ENCODE results near the gene DNAH6. TPM values are rescaled to one million over a fixed set of nuclear protein-coding genes. Genes with fewer than 3 reads are reported as not detected.

Gene DNAH6
- total RNA-seq, 1 donor from 2014 or later: 2.0 TPM

- ATAC-seq (no peak), DNase-seq (ENCODE audit: low spot score) (no peak)
- intact Hi-C loops (cut with DNase I): no loop called here
Measured at GRCh38 chr2:84713441-84713840, 197.1 kb downstream of the DNAH6 start.

GRCh38 chr2:84716564-84716963 is 200.3 kb downstream of the DNAH6 start:
- no peak for DNase-seq (ENCODE audit: low spot score)
- no peak for ATAC-seq
- intact Hi-C loops (cut with DNase I): no loop called here

GRCh38 chr2:84717302-84717701 is 201.0 kb downstream of the DNAH6 start:
- intact Hi-C loops (cut with DNase I): no loop called here
- ATAC-seq: no peak
- DNase-seq (ENCODE audit: low spot score): no peak

- intact Hi-C loops (cut with DNase I): no loop called here
- no peak for DNase-seq (ENCODE audit: low spot score)
- ATAC-seq: no peak
Measured at GRCh38 chr2:84719434-84719833, 203.1 kb downstream of the DNAH6 start.

GRCh38 chr2:84723831-84724230 is 207.5 kb downstream of the DNAH6 start:
- ATAC-seq (no peak), DNase-seq (ENCODE audit: low spot score) (no peak)
- intact Hi-C loops (cut with DNase I): no loop called here

GRCh38 chr2:84725717-84726116 is 209.4 kb downstream of the DNAH6 start:
- ATAC-seq (no peak), DNase-seq (ENCODE audit: low spot score) (no peak)
- intact Hi-C loops (cut with DNase I): no loop called here

- ATAC-seq: no peak
- DNase-seq (ENCODE audit: low spot score): no peak
- intact Hi-C loops (cut with DNase I): no loop called here
Measured at GRCh38 chr2:84727315-84727714, 211.0 kb downstream of the DNAH6 start.

GRCh38 chr2:84729224-84729623 is 212.9 kb downstream of the DNAH6 start:
- DNase-seq (ENCODE audit: low spot score): no peak

GRCh38 chr2:84731185-84731584 is 214.9 kb downstream of the DNAH6 start:
- ATAC-seq (no peak), DNase-seq (ENCODE audit: low spot score) (no peak)
- intact Hi-C loops (cut with DNase I): no loop called here

More at GRCh38 chr2:84729224-84729623, 212.9 kb downstream of the DNAH6 start:
- ATAC-seq: no peak
- intact Hi-C loops (cut with DNase I): no loop called here

- ATAC-seq (no peak), DNase-seq (ENCODE audit: low spot score) (no peak)
- intact Hi-C loops (cut with DNase I): no loop called here
Measured at GRCh38 chr2:84732897-84733778, 216.8 kb downstream of the DNAH6 start.

GRCh38 chr2:84735389-84735788 is 219.1 kb downstream of the DNAH6 start:
- intact Hi-C loops (cut with DNase I): no loop called here
- ATAC-seq (no peak), DNase-seq (ENCODE audit: low spot score) (no peak)

- DNase-seq (ENCODE audit: low spot score) (no peak), ATAC-seq (peak; percentile 56)
- intact Hi-C loops (cut with DNase I): no loop called here
Measured at GRCh38 chr2:84741182-84741822, 225.0 kb downstream of the DNAH6 start.

GRCh38 chr2:84748341-84748740 is 232.0 kb downstream of the DNAH6 start:
- intact Hi-C loops (cut with DNase I): no loop called here

GRCh38 chr2:84749442-84749841 is 233.1 kb downstream of the DNAH6 start:
- no peak for DNase-seq (ENCODE audit: low spot score)
- no peak for ATAC-seq
- intact Hi-C loops (cut with DNase I): no loop called here

More at GRCh38 chr2:84748341-84748740, 232.0 kb downstream of the DNAH6 start:
- DNase-seq (ENCODE audit: low spot score) (no peak), ATAC-seq (no peak)

GRCh38 chr2:84755096-84755495 is 238.8 kb downstream of the DNAH6 start:
- ATAC-seq (no peak), DNase-seq (ENCODE audit: low spot score) (no peak)
- intact Hi-C loops (cut with DNase I): no loop called here

GRCh38 chr2:84757648-84758047 is 241.3 kb downstream of the DNAH6 start:
- intact Hi-C loops (cut with DNase I): no loop called here
- DNase-seq (ENCODE audit: low spot score) (no peak), ATAC-seq (no peak)

GRCh38 chr2:84766791-84767190 is 250.5 kb downstream of the DNAH6 start:
- DNase-seq (ENCODE audit: low spot score) (no peak), ATAC-seq (no peak)
- intact Hi-C loops (cut with DNase I): no loop called here

GRCh38 chr2:84768840-84769239 is 252.5 kb downstream of the DNAH6 start:
- no peak for ATAC-seq

GRCh38 chr2:84770280-84770679 is 254.0 kb downstream of the DNAH6 start:
- DNase-seq (ENCODE audit: low spot score): no peak
- intact Hi-C loops (cut with DNase I): no loop called here
- ATAC-seq: no peak

More at GRCh38 chr2:84768840-84769239, 252.5 kb downstream of the DNAH6 start:
- intact Hi-C loops (cut with DNase I): no loop called here
- no peak for DNase-seq (ENCODE audit: low spot score)

GRCh38 chr2:84771251-84771650 is 255.0 kb downstream of the DNAH6 start:
- no peak for ATAC-seq
- DNase-seq (ENCODE audit: low spot score): no peak
- intact Hi-C loops (cut with DNase I): no loop called here

Data from sciatic nerve (tissue), 2 donors.